Epithelial cell of prostate (primary cell): ENCODE results near the gene BCAP31.
"Not testable (repeated sequence)": the region's sequence is repeated elsewhere in the genome, so short reads cannot be mapped to it uniquely, and the experiment has no call there.

Source experiments
- DNase-seq: peaks from one replicate; pipeline ENCODE4 v3.0.0-alpha.2; 2011; ENCODE audit warnings: low read depth, low spot score
- H3K27ac ChIP-seq: fragments of 450-650 bp; 2 replicates; pipeline ENCODE4 v1.5.1; 2017; ENCODE audit warnings: mild to moderate bottlenecking

BCAP31 gene

GRCh38 chrX:153685751-153686696, 38.2 kb downstream of the BCAP31 start:
- H3K27ac ChIP-seq, result no peak overlapping the region
- DNase-seq, result no peak

- no peak overlapping the region for H3K27ac ChIP-seq
- no peak for DNase-seq
Measured at GRCh38 chrX:153685156-153685536, 39.0 kb downstream of the BCAP31 start.

- no peak for DNase-seq
- H3K27ac ChIP-seq, result no peak overlapping the region
Measured at GRCh38 chrX:153684467-153685155, 39.6 kb downstream of the BCAP31 start.

DNA sequence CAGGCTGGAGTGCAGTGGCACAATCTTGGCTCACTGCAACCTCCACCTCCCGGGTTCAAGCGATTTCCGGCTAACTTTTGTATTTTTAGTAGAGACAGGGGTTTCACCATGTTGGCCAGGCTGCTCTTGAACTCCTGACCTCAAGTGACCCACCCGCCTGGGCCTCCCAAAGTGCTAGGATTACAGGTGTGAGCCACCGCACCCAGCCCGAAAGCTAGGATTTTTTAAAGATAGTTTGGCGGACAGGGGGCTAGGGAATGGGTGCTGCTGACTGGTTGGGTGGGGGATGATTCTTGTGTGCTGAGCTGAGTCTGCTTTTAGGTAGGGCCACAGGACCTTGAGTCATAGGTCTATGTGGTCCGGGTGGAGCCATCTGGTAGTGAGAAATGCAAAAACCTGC, 40.7 kb downstream of the BCAP31 start:
- H3K27ac ChIP-seq, DNase-seq: not testable (repeated sequence)

DNA sequence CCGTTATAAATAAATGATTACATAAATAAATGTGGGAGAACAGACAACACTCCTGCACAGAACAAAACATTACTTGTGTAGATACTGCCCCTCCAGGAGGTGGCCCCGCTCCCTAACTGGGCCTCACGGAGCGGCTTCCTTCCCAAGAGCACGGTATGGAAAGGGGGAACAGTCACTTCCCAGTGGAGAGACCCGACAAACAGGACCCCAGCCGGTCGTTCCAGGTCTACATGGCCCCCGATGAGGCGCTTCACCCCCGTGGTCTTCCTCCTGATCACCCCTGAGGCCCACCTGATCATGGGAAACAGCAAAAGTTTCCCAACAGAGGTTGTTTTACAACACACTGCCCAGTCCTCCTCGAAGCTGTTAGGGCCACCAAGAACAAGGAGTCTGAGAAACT, 43.0 kb downstream of the BCAP31 start:
- no peak overlapping the region for H3K27ac ChIP-seq
- DNase-seq, result no peak

GRCh38 chrX:153674219-153674851, 49.9 kb downstream of the BCAP31 start:
- no peak overlapping the region for H3K27ac ChIP-seq

DNA sequence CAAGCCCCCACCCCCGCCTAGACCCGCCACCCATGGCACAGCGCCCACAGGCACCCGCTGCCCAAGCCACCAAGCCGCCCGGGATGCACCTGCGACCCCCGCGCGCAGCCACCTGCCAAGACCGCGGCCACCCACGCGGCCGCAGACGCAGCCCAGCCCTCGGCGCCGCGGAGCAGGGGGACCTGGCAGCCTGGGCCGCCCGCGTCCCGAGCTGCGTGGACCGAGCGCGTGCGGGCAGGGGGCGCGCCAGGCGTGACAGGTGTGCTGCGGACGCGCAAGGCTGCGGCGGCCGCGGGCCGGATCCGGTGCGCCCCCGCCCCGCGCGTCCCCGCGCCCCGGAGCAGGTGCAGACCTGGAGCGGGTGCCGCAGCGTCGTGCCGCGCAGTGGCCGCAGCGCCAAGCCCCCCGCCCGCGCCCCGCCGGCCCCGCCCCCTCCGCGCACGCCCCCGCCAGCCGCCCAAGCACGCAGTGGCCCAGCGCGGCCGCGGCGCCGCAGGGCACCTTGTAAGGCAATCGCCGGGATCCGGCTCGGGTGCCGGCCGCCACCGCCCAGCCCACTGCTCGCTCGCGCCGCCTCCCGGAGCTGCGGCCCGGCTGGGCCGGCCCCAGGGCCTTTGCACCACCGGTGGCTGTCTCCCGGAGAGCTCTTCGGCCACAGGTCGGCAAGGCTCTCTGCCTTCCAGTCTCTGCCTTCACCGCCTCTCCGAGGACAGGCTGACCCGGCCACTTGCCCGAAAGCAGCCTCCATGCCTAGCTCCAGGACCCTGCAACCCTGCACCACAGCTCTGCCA, 50.6 kb downstream of the BCAP31 start, which contains the start of gene PNCK:
Gene PNCK (minus strand): TSS at position 386 of the 791 bp plus-strand sequence. CDS start 737 bp downstream, outside the sequence.
- DNase-seq, result no peak
- H3K27ac ChIP-seq, result no peak within 1 kb of the TSS

More at GRCh38 chrX:153674219-153674851, 49.9 kb downstream of the BCAP31 start:
- DNase-seq, result no peak

DNA sequence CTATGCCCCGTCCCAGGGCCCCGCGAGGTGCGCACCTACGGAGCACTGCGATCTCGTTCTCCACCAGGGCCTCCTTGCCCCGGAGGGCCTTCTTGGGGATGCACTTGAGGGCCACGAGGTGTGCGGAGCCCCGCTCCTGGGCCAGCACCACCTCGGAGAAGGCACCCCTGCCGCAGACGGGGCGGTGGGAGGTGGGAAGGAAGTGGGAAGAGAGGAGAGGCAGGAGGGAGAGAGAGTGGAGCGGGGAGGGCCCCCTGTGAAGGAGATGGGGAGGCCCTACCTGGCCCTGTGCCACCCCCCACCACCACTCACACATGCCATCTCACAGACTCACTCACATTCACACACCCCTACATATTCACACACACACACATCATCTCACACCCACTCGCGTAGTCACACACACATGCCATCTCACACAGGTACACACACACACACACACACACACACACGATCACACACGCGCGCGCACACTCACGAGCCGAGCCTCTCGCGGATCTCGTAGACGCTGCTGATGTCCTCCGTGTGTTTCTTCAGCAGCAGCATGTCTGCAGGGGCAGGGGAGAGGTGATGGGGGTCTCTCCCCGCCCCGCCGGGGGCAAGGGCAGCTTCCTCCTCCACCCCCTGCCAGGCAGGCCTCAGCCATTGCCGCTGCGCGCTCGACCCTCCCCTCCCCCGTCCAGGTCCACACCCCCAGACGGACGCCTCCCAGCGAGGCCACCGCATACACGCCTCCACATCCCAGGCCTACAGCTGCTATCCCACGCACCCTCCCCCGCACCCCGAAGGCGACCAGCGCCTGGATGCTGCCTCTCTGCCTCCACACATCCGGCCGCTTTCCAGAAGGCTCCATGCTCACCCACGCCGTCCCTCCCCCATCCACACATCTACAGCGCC, 51.4 kb downstream of the BCAP31 start:
- no peak for DNase-seq
- H3K27ac ChIP-seq, result no peak overlapping the region

DNA sequence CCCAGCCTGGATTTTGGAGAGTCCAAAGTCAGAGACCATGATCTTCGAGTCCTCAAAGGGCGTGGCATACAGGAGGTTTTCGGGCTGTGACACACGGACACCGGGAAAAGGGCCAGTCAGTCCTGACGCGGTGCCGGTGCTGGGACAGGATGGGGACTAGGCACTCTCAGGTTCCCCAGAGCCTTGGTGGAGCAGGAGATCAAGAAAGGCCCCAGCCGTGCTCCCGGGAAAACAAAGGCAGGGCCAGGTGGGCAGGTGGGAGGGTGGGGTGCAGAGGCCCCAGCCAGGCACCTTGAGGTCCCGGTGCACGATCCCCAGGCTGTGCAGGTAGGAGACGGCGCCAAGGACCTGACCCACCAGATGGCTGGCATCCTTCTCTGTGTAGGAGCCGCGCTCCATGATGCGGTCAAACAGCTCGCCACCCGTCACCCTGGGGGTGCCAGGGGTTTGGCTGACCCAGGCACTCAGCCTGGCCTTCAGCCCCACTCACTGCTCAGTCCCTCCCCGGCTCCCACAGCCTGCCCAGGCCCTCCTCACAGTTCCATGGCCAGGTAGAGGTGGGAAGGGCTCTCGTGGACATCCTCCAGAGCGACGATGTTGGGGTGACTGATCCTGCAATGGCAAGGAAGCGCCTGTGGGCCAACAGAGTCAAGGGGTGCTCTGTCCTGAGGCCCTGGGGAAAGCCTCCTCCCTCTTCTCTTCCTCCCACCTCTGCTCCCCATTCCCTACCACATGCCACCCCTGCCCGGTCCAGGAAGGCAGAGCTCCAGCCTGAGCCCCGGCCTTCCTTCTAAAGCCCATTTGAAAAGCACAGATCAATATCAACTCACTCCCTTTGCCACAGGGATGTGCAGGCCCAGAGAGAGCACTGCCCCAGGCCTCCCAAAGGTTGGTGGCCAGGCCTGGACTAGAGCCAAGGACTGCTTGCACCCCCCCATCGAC, 52.3 kb downstream of the BCAP31 start:
- no peak overlapping the region for H3K27ac ChIP-seq
- DNase-seq, result no peak

DNA sequence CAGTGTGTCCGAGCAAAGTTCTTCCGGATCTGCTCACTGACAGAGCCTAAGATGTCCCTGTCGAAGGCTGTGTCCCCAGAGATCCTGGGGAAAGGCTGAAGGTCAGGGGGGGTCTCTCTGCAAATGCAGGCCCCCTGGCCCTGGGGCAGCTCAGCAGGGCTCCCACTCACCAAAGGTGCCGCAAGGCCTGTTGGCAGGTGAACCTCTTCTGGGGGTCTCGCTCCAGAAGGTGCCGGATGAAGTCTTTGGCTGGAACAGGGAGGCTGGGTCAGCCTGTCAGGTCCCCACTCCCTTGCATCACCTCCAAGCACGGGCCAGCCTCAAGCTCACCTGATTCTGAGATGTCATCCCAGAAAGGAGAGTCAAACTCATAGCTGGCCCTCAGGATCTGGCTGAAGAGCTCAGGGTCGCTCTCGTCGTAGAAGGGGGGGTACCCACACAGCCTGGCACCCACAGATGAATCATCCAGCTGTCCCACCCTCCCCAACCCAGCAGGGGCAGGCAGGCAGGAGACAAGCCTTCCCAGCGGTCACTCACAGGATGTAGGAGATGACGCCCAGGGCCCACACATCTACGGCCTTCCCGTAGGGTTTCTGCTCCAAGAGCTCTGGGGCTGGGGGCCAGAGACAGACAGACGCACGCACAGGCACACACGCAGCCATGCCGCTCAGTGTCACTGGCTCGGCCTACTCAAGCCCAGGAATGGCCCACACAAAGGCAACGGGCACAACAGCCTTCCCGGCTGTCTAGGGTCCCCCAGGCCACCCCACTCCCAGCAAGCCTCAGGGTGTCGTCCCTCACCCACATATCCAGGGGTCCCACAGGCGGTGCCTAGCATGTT, 53.2 kb downstream of the BCAP31 start:
- no peak overlapping the region for H3K27ac ChIP-seq
- DNase-seq, result no peak

- H3K27ac ChIP-seq, result no peak overlapping the region
- DNase-seq, result no peak
Measured at GRCh38 chrX:153669901-153670731, 54.1 kb downstream of the BCAP31 start.

- no peak overlapping the region for H3K27ac ChIP-seq
- DNase-seq, result no peak
Measured at GRCh38 chrX:153669174-153669890, 54.9 kb downstream of the BCAP31 start.

GRCh38 chrX:153668423-153669173, 55.6 kb downstream of the BCAP31 start:
- no peak overlapping the region for H3K27ac ChIP-seq
- no peak for DNase-seq

- no peak for DNase-seq
- no peak overlapping the region for H3K27ac ChIP-seq
Measured at GRCh38 chrX:153667956-153668396, 56.2 kb downstream of the BCAP31 start.
